AG04450 (cell line): Measurements from ENCODE around the gene RTCB. TPM values are rescaled to one million over a fixed set of nuclear protein-coding genes. Genes with fewer than 3 reads are reported as not detected.

Source experiments
- CTCF ChIA-PET: fragments of 300-600, 350-600 bp; formaldehyde crosslinking; extraction: SDS; loops from one replicate; lab custom pipeline; 2022; ENCODE audit warnings: antibody characterized with exemption, inconsistent platforms; lab: Charles Lee
- POLR2A ChIA-PET: fragments of 350-600 bp; formaldehyde crosslinking; extraction: SDS; loops from one replicate; lab custom pipeline; 2021; ENCODE audit warnings: antibody characterized with exemption, inconsistent platforms; lab: Yijun Ruan, JAX
- DNase-seq: peaks from one replicate; pipeline ENCODE4 v3.0.0-alpha.2; 2011; ENCODE audit warnings: low read depth, low spot score
- H3K27ac ChIP-seq: one replicate; pipeline ENCODE4 v1.5.1; 2012; ENCODE audit warnings: low read depth, low read length, control low read depth
- H3K27me3 ChIP-seq: one replicate; pipeline ENCODE4 v1.6.0; 2012; ENCODE audit warnings: low read length; ENCODE audit not compliant: control insufficient read depth, insufficient read depth
- H3K4me3 ChIP-seq: 2 replicates; pipeline ENCODE4 v1.5.1; 2011; ENCODE audit warnings: mild to moderate bottlenecking, low read depth, low read length, control low read depth
- H3K9me3 ChIP-seq: 2 replicates; pipeline ENCODE4 v1.5.1; 2012; ENCODE audit warnings: low read length; ENCODE audit not compliant: control insufficient read depth, insufficient read depth
- polyA plus RNA-seq: library from polyadenylated mRNA; depleted of rRNA; stranded (reverse); fragments of >200 nt; gene quantifications from 2 replicates; pipeline ENCODE4 v1.2.3, GENCODE V29; 2011
- TF ChIP-seq, protein P1 (sequence below): IDR thresholded peaks from 2 replicates; pipeline ENCODE4 v1.5.1; 2011; ENCODE audit warnings: low read depth, low read length, control low read depth, inconsistent platforms

Gene RTCB
- polyA plus RNA-seq, 1 experiment = 179 TPM

GRCh38 chr22:32444068-32444467 lies 32.0 kb upstream of the RTCB start:
- Histone ChIP-seq H3K9me3 (no peaks in the 10 kb centered on the region), H3K4me3 (no peak overlapping the region), H3K27ac (no peak overlapping the region), H3K27me3 (peaks cover 4% of the 10 kb centered on the region)
- ChIA-PET CTCF (no interaction called here), POLR2A (no interaction called here)
- DNase-seq = no peak
- TF ChIP-seq, protein P1, sequence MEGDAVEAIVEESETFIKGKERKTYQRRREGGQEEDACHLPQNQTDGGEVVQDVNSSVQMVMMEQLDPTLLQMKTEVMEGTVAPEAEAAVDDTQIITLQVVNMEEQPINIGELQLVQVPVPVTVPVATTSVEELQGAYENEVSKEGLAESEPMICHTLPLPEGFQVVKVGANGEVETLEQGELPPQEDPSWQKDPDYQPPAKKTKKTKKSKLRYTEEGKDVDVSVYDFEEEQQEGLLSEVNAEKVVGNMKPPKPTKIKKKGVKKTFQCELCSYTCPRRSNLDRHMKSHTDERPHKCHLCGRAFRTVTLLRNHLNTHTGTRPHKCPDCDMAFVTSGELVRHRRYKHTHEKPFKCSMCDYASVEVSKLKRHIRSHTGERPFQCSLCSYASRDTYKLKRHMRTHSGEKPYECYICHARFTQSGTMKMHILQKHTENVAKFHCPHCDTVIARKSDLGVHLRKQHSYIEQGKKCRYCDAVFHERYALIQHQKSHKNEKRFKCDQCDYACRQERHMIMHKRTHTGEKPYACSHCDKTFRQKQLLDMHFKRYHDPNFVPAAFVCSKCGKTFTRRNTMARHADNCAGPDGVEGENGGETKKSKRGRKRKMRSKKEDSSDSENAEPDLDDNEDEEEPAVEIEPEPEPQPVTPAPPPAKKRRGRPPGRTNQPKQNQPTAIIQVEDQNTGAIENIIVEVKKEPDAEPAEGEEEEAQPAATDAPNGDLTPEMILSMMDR = no peak; the same call in 1 of the 2 replicates

DNA sequence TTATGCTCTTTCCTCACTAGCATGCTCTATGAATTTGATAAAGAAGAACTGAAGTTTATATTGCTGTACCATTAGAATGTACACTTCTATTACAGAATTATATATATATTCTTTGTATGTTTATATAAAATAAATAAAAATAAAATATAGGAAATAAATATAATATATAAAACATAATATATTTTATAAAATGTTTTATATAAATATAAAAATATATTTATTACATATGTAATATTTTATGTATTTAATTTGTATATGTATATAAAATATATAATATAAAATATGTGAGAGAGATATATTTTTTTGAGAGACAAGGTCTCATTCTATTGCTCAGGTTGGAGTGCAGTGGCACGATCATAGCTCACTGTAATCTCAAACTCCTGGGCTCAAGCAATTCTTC lies 18.3 kb upstream of the RTCB start:
- Histone ChIP-seq H3K9me3 (no peaks in the 10 kb centered on the region), H3K27me3 (peaks cover 6% of the 10 kb centered on the region), H3K4me3 (no peak overlapping the region), H3K27ac (no peak overlapping the region)
- ChIA-PET CTCF (interaction anchor here (1.6 kb wide), 1 partner anchor 18 kb away, joined by 3 read pairs; the partner anchor contains the start of gene RTCB), POLR2A (no interaction called here)
- TF ChIP-seq, protein P1 = no peak
- no peak for DNase-seq

- CTCF ChIA-PET = interaction anchor here (0.7 kb wide), 1 partner anchor 9 kb away, joined by 3 read pairs; no protein-coding TSS in a partner anchor
- no peak overlapping the region for H3K27ac ChIP-seq
- H3K4me3 ChIP-seq = no peak overlapping the region
Measured at GRCh38 chr22:32426881-32427280, 14.8 kb upstream of the RTCB start.

GRCh38 chr22:32423664-32424063 lies 11.6 kb upstream of the RTCB start:
- TF ChIP-seq, protein P1 = no peak
- CTCF ChIA-PET = interaction anchor here (1.2 kb wide), 1 partner anchor 49 kb away, joined by 6 read pairs; no protein-coding TSS in a partner anchor
- Histone ChIP-seq H3K27me3 (peaks cover 4% of the 10 kb centered on the region), H3K27ac (no peak overlapping the region), H3K4me3 (no peak overlapping the region), H3K9me3 (no peaks in the 10 kb centered on the region)
- no peak for DNase-seq
- POLR2A ChIA-PET = no interaction called here

More at GRCh38 chr22:32426881-32427280, 14.8 kb upstream of the RTCB start:
- DNase-seq = no peak
- TF ChIP-seq, protein P1 = no peak
- POLR2A ChIA-PET = no interaction called here
- Histone ChIP-seq H3K9me3 (no peaks in the 10 kb centered on the region), H3K27me3 (peaks cover 6% of the 10 kb centered on the region)

- ChIA-PET CTCF (no interaction called here), POLR2A (no interaction called here)
- TF ChIP-seq, protein P1 = no peak
- Histone ChIP-seq H3K27ac (no peak overlapping the region), H3K4me3 (no peak overlapping the region), H3K9me3 (no peaks in the 10 kb centered on the region), H3K27me3 (peaks cover 12% of the 10 kb centered on the region)
- DNase-seq = no peak
Measured at GRCh38 chr22:32422062-32422461, 10.0 kb upstream of the RTCB start.
